ENCODE data around the gene TRIM8. TPM values are rescaled to one million over a fixed set of nuclear protein-coding genes. Genes with fewer than 3 reads are reported as not detected.
"Not testable (repeated sequence)": the region's sequence is repeated elsewhere in the genome, so short reads cannot be mapped to it uniquely, and the experiment has no call there.

Gene TRIM8
- total and polyA plus RNA-seq, 5 experiments from 2014 or later = 27.5 to 67.3 (median 53.2) TPM

DNA sequence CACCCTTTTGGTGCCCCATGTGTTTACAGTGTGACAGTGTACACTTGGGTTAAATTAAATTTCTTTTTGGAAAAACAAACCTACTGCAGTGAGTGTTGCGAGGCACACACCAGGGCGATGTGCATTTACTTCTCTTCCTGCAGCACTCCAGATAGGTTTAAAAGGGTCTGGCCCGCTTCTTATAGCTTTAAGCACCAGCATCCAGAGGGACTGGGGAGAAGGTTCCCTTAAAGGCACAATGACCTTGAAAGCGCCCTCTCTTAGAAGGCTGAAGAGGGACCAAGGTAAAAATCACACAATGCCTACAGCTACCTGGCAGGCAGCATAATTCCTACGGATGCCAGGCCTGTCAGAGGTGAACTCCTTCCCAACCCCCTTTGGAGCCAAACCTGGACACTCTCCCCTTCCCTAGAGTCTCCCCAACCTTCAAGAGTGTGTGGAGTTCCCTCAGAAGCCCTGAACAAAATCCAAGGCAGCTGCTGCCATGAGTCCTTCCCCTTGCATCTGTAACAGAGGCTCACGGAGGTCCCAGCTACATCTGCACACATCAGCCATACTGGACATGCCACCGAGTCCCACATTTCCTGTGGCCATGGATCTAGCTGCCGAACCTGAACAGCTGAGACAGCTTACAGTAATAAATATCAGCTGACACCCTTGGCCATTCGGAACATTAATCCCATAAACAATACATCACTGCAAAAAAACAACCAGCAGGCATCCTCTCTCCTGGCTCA is 33.2 kb downstream of the TRIM8 start:
- POLR2A ChIA-PET = interaction anchor here (0.6 to 29.2 kb wide), 7 partner anchors 15 to 1615 kb away, joined by 3 to 624 read pairs (median 3); partner anchors contain the start of genes ARL3, NT5C2, SFXN2 and TRIM8

DNA sequence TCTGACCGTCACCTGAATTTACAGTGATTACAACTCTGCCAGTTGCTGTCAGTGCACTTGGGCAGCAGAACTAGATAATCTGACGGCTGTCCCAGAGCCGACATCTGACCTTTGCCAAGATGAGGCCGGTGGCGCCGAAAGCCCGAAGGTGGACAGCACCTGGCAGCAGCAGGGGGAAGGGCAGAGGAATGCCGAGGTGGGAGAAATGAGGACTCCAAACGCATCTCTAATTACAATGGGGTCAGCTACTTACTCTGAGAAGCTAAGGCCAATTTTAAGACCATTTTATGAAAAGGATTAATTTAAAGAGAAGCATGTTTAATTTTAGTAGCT is 33.8 kb downstream of the TRIM8 start:
- Mint-ChIP-seq H3K4me1 (peaks cover 27 to 67% (median 59%) of the 10 kb centered on the region in 4 donors), H3K36me3 (no peaks in the 10 kb centered on the region), H3K4me3 (no peak overlapping the region), H3K9me3 (no peaks in the 10 kb centered on the region), H3K27ac (peak overlapping the region in 4 of 10 donors; percentile 32 to 75 (median 48)), H3K27me3 (no peaks in the 10 kb centered on the region)
- DNase-seq = no peak
- POLR2A ChIA-PET = interaction anchor here (0.6 to 29.2 kb wide), 5 partner anchors 16 to 1616 kb away, joined by 3 to 624 read pairs (median 3); partner anchors contain the start of genes NT5C2 and TRIM8
- ATAC-seq = no peak

More for the DNA sequence above, 33.2 kb downstream of the TRIM8 start:
- Mint-ChIP-seq H3K4me1 (peaks cover 30 to 72% (median 63%) of the 10 kb centered on the region in 4 donors), H3K27ac (peak overlapping the region in 8 of 10 donors; percentile 19 to 75 (median 58)), H3K27me3 (no peaks in the 10 kb centered on the region), H3K36me3 (no peaks in the 10 kb centered on the region), H3K4me3 (no peak overlapping the region), H3K9me3 (no peaks in the 10 kb centered on the region)
- peak in 1 of 10 donors; percentile 2 for DNase-seq
- ATAC-seq = no peak

DNA sequence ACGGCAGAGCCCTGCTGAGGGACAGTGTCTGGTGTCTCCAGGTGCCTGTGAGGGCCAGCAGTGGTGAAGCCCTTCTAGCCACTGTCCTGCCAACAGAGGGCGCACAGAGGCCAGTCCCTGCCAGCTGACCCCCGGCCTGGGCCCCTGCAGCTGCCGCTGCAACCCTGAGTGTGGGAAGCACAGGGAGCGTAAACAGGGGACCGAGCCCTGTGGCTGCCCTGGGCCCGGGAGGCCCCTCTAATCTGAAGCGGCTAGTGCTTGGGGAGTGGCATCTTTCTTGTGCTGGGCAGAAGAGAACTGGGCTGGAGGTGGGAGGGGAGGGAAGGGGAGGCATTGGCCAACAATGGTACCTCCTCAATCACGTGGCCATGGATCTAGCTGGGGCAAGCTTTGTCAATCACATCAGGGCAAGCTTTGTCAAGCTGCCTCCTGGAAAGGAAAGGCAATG is 34.6 kb downstream of the TRIM8 start:
- DNase-seq = no peak
- POLR2A ChIA-PET = interaction anchor here (0.6 to 29.2 kb wide), 3 partner anchors 9 to 27 kb away, joined by 3 to 624 read pairs (median 4); partner anchors contain the start of gene TRIM8
- Mint-ChIP-seq H3K36me3 (no peaks in the 10 kb centered on the region), H3K9me3 (no peaks in the 10 kb centered on the region), H3K4me1 (peaks cover 21 to 61% (median 53%) of the 10 kb centered on the region in 4 donors), H3K27ac (peak overlapping the region in 5 of 10 donors; percentile 35 to 90 (median 82)), H3K27me3 (no peaks in the 10 kb centered on the region), H3K4me3 (peak overlapping the region in 1 of 10 donors; percentile 37)
- ATAC-seq = no peak

DNA sequence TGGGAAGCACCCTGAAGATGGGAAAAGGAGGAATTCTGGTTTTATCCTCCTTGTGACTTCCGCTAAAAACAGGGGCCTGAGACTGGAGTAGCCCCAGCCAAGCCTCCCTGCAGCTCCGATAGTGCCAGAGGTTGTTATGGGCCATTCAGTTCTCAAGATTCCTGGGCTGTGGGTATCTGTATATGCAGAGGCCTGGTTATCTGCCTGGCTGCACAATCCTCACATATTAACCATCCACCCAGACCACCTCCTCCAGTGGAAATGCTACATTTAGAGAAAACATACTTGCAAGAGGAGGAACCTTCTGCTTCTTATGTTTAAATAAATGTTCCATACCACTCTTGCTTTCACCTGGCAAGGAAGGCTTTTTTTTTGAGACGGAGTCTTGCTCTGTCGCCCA is 35.3 kb downstream of the TRIM8 start:
- ATAC-seq = no peak
- no peaks in the 10 kb centered on the region for H3K9me3 Mint-ChIP-seq
- H3K36me3 Mint-ChIP-seq = no peaks in the 10 kb centered on the region
- DNase-seq = no peak
- POLR2A ChIA-PET = interaction anchor here (2.5 to 29.2 kb wide), 2 partner anchors 28 to 34 kb away, joined by 8 to 624 read pairs; partner anchors contain the start of genes ARL3, SFXN2 and TRIM8
- no peak overlapping the region for H3K4me3 Mint-ChIP-seq
- H3K4me1 Mint-ChIP-seq = peaks cover 17 to 54% (median 46%) of the 10 kb centered on the region in 4 donors
- H3K27ac Mint-ChIP-seq = peak overlapping the region in 1 of 10 donors; percentile 62
- no peaks in the 10 kb centered on the region for H3K27me3 Mint-ChIP-seq

DNA sequence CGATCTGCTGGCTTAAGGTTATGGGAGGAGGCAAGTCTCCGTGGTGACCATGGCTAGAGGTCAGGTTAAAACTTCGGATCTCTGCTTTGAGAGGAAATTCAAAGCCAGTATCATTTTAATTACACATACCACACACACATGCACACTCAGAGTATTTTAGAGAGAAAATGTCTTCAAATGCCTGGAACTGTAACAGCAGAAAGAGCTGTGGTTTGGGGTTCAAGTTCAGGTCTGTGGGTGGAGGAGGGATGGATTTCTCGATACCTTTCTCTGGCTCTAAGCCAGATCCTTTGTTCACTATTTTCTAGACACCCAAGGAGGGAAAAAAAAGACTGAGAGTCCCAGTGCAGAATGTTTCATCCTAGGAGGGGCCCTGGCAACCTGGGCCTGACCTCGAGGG is 37.4 kb downstream of the TRIM8 start:
- Mint-ChIP-seq H3K4me3 (peak overlapping the region in 2 of 10 donors; percentile 4 to 11), H3K9me3 (no peaks in the 10 kb centered on the region), H3K27ac (peak overlapping the region in 4 of 10 donors; percentile 57 to 73 (median 70)), H3K27me3 (no peaks in the 10 kb centered on the region), H3K36me3 (peaks cover 0 to 5% (median 4%) of the 10 kb centered on the region in 3 donors), H3K4me1 (peaks cover 8 to 34% (median 28%) of the 10 kb centered on the region in 4 donors)
- POLR2A ChIA-PET = interaction anchor here (0.6 to 2.5 kb wide), 4 partner anchors 32 to 317 kb away, joined by 3 to 8 read pairs (median 5); partner anchors contain the start of genes ARL3, SFXN2 and TRIM8
- ATAC-seq = no peak
- DNase-seq = no peak

DNA sequence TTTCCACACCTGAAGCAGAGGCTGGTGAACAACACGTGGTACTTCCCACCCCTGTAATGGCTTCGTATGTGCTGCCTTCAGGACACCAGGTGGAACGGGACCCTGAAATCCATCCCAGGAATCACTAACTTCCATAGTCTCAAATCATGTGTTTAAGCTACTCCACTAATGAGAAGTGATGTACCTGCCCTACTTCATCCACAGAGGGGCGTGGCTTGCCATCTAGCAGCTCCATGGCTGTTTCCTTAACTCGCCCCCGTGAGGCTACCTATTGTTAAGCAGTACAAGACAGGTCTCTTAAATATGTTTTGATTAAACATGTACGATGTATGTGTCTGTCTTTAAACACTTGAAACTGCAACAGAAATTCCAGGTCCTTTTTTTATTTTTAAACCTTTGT is 38.1 kb downstream of the TRIM8 start:
- POLR2A ChIA-PET = interaction anchor here (1.2 to 1.4 kb wide), 2 partner anchors 36 to 38 kb away, joined by 4 to 6 read pairs; partner anchors contain the start of gene TRIM8
- peaks cover 8 to 31% (median 24%) of the 10 kb centered on the region in 4 donors for H3K4me1 Mint-ChIP-seq
- H3K27ac Mint-ChIP-seq = peak overlapping the region in 5 of 10 donors; percentile 18 to 72 (median 54)
- H3K9me3 Mint-ChIP-seq = no peaks in the 10 kb centered on the region
- peak in 5 of 10 donors; percentile 23 to 72 (median 33) for DNase-seq
- peaks cover 0 to 5% (median 4%) of the 10 kb centered on the region in 3 donors for H3K36me3 Mint-ChIP-seq
- ATAC-seq = peak; percentile 86 to 88
- H3K4me3 Mint-ChIP-seq = peak overlapping the region in 3 of 10 donors; percentile 1 to 65 (median 39)
- H3K27me3 Mint-ChIP-seq = no peaks in the 10 kb centered on the region

DNA sequence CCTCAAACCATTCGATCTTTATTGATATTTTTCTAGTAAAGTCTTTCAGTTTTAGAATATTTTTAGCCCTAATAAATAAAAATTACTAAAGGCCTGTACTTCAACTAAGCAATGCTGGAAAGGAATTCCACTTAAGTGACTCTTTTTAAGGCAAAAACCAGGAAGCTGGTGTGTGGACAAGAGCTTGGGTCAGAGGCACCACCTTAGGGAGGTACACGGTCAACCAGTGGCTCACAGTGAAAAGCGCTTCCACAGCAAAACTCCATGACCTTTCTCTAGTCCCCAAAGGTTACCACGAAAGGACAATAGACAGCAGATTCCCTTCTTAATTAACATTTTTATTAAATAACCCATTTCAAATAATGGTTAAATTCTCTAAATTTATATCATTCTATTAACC is 38.7 kb downstream of the TRIM8 start:
- ATAC-seq (no peak), DNase-seq (no peak)
- Mint-ChIP-seq H3K4me3 (no peak overlapping the region), H3K9me3 (no peaks in the 10 kb centered on the region), H3K27me3 (no peaks in the 10 kb centered on the region), H3K27ac (peak overlapping the region in 2 of 10 donors; percentile 17 to 57), H3K36me3 (peaks cover 0 to 9% (median 4%) of the 10 kb centered on the region in 3 donors), H3K4me1 (peaks cover 8 to 28% (median 18%) of the 10 kb centered on the region in 4 donors)
- POLR2A ChIA-PET = interaction anchor here (1.2 to 1.4 kb wide), 2 partner anchors 37 to 39 kb away, joined by 4 to 6 read pairs; partner anchors contain the start of gene TRIM8

DNA sequence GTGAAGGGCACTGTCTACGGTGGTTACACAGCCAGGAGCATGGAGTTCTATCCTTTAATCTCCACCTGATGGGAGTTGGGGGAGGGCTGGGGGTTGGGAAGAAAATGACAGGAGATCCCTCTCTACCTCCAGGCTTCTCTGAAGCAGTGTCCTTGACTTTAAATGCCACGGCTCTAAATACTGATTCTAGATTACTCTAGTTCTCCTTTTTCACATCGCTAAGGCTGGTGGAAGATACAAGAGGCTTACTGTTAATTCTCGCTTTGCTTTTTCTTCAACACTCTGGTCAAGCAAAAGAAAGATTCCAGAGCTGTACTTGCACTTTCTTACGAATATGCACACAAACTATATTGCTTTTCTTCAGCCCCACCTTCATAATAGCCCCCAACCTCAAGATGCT is 39.5 kb downstream of the TRIM8 start:
- peaks cover 0 to 9% (median 4%) of the 10 kb centered on the region in 3 donors for H3K36me3 Mint-ChIP-seq
- no peaks in the 10 kb centered on the region for H3K27me3 Mint-ChIP-seq
- no peaks in the 10 kb centered on the region for H3K9me3 Mint-ChIP-seq
- POLR2A ChIA-PET = no interaction called here
- DNase-seq = no peak
- ATAC-seq = no peak
- H3K4me3 Mint-ChIP-seq = no peak overlapping the region
- peak overlapping the region in 7 of 10 donors; percentile 1 to 83 (median 53) for H3K27ac Mint-ChIP-seq
- peaks cover 8 to 21% (median 15%) of the 10 kb centered on the region in 4 donors for H3K4me1 Mint-ChIP-seq

DNA sequence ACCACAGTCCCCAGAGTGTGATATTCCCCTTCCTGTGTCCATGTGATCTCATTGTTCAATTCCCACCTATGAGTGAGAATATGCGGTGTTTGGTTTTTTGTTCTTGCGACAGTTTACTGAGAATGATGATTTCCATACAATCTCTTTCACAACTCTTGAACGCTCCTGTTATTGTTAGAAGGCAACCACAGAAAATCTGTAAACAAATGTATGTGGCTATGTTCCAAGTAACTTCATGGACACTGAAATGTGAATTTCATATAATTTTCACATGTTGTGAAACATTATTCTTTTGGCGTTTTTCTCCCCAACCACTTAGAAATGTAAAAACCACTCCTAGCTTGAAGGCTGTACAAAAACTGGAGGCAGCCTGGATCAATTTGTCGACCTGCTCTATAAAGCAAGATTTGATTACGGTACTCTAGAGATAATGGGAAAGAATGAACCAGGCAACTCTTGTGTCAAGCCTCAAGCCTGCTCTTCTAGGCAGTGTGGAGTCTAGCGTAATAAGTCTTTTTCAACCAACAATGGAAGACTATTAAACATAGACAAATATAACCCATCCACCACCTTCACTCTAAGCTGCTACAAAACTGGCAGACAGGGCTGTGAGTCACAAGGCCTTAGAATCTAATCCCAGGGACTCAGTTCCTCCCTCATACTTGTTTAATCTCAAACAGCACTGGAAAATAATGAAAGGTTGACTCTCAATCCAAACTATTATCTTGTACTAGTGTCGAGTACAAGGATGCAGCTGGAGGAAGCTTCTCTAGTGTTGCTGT is 47.2 kb downstream of the TRIM8 start:
- DNase-seq (no peak), ATAC-seq (no peak)
- H3K9me3 Mint-ChIP-seq = no peaks in the 10 kb centered on the region
- H3K4me1 Mint-ChIP-seq = no peaks in the 10 kb centered on the region
- no peak overlapping the region for H3K4me3 Mint-ChIP-seq
- no peaks in the 10 kb centered on the region for H3K27me3 Mint-ChIP-seq
- no peak overlapping the region for H3K27ac Mint-ChIP-seq
- POLR2A ChIA-PET = no interaction called here
- peaks cover 0 to 24% (median 2%) of the 10 kb centered on the region in 3 donors for H3K36me3 Mint-ChIP-seq

DNA sequence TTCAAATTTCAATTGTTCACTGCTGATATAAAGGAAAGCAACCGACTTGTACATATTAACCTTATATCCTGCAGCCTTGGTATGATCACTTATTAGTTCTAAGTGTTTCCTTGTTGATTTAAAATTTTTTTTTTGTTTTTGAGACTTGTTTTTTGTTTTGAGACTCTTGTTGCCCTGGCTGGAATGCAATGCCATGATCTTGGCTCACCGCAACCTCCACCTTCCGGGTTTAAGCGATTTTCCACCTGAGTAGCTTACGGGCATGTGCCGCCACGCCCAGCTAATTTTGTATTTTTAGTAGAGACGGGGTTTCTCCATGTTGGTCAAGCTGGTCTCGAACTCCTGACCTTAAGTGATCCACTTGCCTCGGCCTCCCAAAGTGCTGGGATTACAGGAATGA is 51.1 kb downstream of the TRIM8 start:
- not testable (repeated sequence) for ATAC-seq, H3K27ac Mint-ChIP-seq, DNase-seq

DNA sequence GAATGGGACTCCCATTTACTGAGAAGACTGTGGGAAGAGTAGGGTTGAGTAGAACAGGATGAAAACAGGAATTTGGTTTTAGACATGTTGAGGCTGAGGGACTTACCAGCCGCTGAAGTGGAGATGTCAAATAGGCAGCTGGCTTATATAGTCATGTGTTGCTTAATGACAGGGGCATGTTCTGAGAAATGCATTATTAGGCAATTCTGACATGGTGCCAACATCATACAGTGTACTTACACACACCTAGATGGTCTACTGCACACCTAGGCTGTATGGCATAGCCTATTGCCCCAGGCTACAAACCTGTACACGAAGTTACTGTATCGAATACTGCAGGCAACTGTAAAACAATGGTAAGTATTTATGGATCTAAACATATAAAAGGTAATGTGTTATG is 52.5 kb downstream of the TRIM8 start:
- Mint-ChIP-seq H3K9me3 (no peaks in the 10 kb centered on the region), H3K4me3 (no peak overlapping the region), H3K27ac (no peak overlapping the region), H3K4me1 (peaks cover 0 to 2% (median under 1%) of the 10 kb centered on the region in 4 donors), H3K27me3 (no peaks in the 10 kb centered on the region), H3K36me3 (peaks cover 7 to 51% (median 28%) of the 10 kb centered on the region in 3 donors)
- DNase-seq (no peak), ATAC-seq (no peak)
- POLR2A ChIA-PET = interaction anchor here (0.6 to 1.0 kb wide), 4 partner anchors 36 to 1317 kb away, joined by 4 to 6 read pairs (median 5); no protein-coding TSS in a partner anchor

More for the DNA sequence above, 51.1 kb downstream of the TRIM8 start:
- POLR2A ChIA-PET = interaction anchor here (0.7 kb wide), 1 partner anchor 18 kb away, joined by 4 read pairs; no protein-coding TSS in a partner anchor
- H3K4me1 Mint-ChIP-seq, H3K4me3 Mint-ChIP-seq, H3K27me3 Mint-ChIP-seq, H3K9me3 Mint-ChIP-seq: not testable (repeated sequence)
- peaks cover 7 to 51% (median 27%) of the 10 kb centered on the region in 3 donors for H3K36me3 Mint-ChIP-seq

DNA sequence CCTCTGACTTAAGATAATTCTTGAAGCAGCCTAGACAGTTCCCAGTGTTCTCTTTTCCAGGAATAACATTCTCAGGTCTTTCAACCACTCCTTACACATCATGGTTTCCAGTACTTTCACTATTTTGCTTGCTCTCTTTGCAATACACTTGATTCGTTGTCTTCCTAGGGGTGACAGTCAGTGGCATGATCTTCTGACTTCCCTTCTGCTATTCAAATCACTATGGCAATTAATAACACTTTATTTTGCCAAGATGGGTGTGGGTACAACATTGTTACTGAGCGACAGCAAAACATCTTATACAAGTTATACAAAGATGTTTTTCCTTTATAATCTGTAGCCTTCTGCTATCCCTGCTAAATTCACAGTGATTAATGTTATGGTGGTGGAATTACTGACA is 54.6 kb downstream of the TRIM8 start:
- Mint-ChIP-seq H3K36me3 (peaks cover 7 to 54% (median 28%) of the 10 kb centered on the region in 3 donors), H3K4me3 (no peak overlapping the region), H3K4me1 (peaks cover 0 to 2% (median under 1%) of the 10 kb centered on the region in 4 donors), H3K27me3 (no peaks in the 10 kb centered on the region), H3K27ac (peak overlapping the region in 1 of 10 donors; percentile 12), H3K9me3 (no peaks in the 10 kb centered on the region)
- DNase-seq (no peak), ATAC-seq (no peak)
- POLR2A ChIA-PET = interaction anchor here (1.2 kb wide), 1 partner anchor 15 kb away, joined by 3 read pairs; the partner anchor contains the start of genes ARL3 and SFXN2
